HG02610 (cell line): Measurements from ENCODE around the gene DRAM1.

Experiments
- ATAC-seq: cut with Tn5 transposase; IDR thresholded peaks from one replicate; pipeline ENCODE4 v1.9.1; 2021; ENCODE audit warnings: mild to moderate bottlenecking, moderate library complexity; ENCODE audit not compliant: unreplicated experiment

DRAM1 gene

GRCh38 chr12:101876861-101877805 is at the start of gene DRAM1:
Gene DRAM1, plus strand, starts transcription at chr12:101877580. Its CDS starts 210 bp downstream, at chr12:101877790.
- ATAC-seq: peak; percentile 89

- no peak for ATAC-seq
These were observed 48.8 kb upstream of the DRAM1 start for GRCh38 chr12:101828463-101829196.

- ATAC-seq: no peak
These were observed 47.6 kb upstream of the DRAM1 start for GRCh38 chr12:101829639-101830366.

GRCh38 chr12:101830367-101831325 is 46.7 kb upstream of the DRAM1 start, which contains the start of gene GNPTAB:
Gene GNPTAB, minus strand, starts transcription at chr12:101830959. Its CDS starts 284 bp downstream, at chr12:101830675.
- peak; percentile 88 for ATAC-seq

- no peak for ATAC-seq
These were observed 45.4 kb upstream of the DRAM1 start for GRCh38 chr12:101832030-101832429.

- no peak for ATAC-seq
These were observed 38.6 kb upstream of the DRAM1 start for GRCh38 chr12:101838628-101839323.

GRCh38 chr12:101839324-101840283 is 37.8 kb upstream of the DRAM1 start:
- no peak for ATAC-seq

GRCh38 chr12:101841069-101841468 is 36.3 kb upstream of the DRAM1 start:
- ATAC-seq: no peak

- ATAC-seq: no peak
These were observed 32.2 kb upstream of the DRAM1 start for GRCh38 chr12:101845137-101845711.

- no peak for ATAC-seq
These were observed 30.1 kb upstream of the DRAM1 start for GRCh38 chr12:101847325-101847724.

- peak; percentile 46 for ATAC-seq
These were observed 27.2 kb upstream of the DRAM1 start for GRCh38 chr12:101850199-101850598.

- ATAC-seq: no peak
These were observed 24.4 kb upstream of the DRAM1 start for GRCh38 chr12:101852998-101853397.

GRCh38 chr12:101854747-101855146 is 22.6 kb upstream of the DRAM1 start:
- ATAC-seq: peak; percentile 53

- ATAC-seq: no peak
These were observed 22.0 kb upstream of the DRAM1 start for GRCh38 chr12:101855364-101855884.

- no peak for ATAC-seq
These were observed 21.4 kb upstream of the DRAM1 start for GRCh38 chr12:101855976-101856375.

- peak; percentile 3 for ATAC-seq
These were observed 20.8 kb upstream of the DRAM1 start for GRCh38 chr12:101856614-101857013.

- peak; percentile 51 for ATAC-seq
These were observed 20.3 kb upstream of the DRAM1 start for GRCh38 chr12:101857043-101857558.
